Measurements from ENCODE around the gene TNS1. TPM values are rescaled to one million over a fixed set of nuclear protein-coding genes. Genes with fewer than 3 reads are reported as not detected.

TNS1 gene
- total RNA-seq, 1 donor from 2014 or later = 25.1 TPM

- TF ChIP-seq CTCF (conservative IDR thresholded peaks at IDR 0.05; ENCODE audit: low read depth, low read length) = no peak
- DNase-seq (ENCODE audit: low read depth) = no peak
- no peak overlapping the region for H3K4me3 ChIP-seq (ENCODE audit: low read depth, low read length)
Observed at GRCh38 chr2:217823626-217824025, 179.2 kb downstream of the TNS1 start.

GRCh38 chr2:217822296-217823252, 180.2 kb downstream of the TNS1 start:
- peak; percentile 3 for TF ChIP-seq CTCF (conservative IDR thresholded peaks at IDR 0.05; ENCODE audit: low read depth, low read length)
- DNase-seq (ENCODE audit: low read depth) = no peak
- H3K4me3 ChIP-seq (ENCODE audit: low read depth, low read length) = no peak overlapping the region

GRCh38 chr2:217821536-217822147, 181.2 kb downstream of the TNS1 start:
- TF ChIP-seq CTCF (conservative IDR thresholded peaks at IDR 0.05; ENCODE audit: low read depth, low read length) = no peak
- no peak overlapping the region for H3K4me3 ChIP-seq (ENCODE audit: low read depth, low read length)
- DNase-seq (ENCODE audit: low read depth) = no peak

- no peak for TF ChIP-seq CTCF (conservative IDR thresholded peaks at IDR 0.05; ENCODE audit: low read depth, low read length)
- no peak overlapping the region for H3K4me3 ChIP-seq (ENCODE audit: low read depth, low read length)
- DNase-seq (ENCODE audit: low read depth) = no peak
Observed at GRCh38 chr2:217820904-217821303, 181.9 kb downstream of the TNS1 start.

GRCh38 chr2:217820091-217820819, 182.5 kb downstream of the TNS1 start:
- TF ChIP-seq CTCF (conservative IDR thresholded peaks at IDR 0.05; ENCODE audit: low read depth, low read length) = no peak
- no peak overlapping the region for H3K4me3 ChIP-seq (ENCODE audit: low read depth, low read length)
- DNase-seq (ENCODE audit: low read depth) = no peak

- DNase-seq (ENCODE audit: low read depth) = no peak
- no peak overlapping the region for H3K4me3 ChIP-seq (ENCODE audit: low read depth, low read length)
- no peak for TF ChIP-seq CTCF (conservative IDR thresholded peaks at IDR 0.05; ENCODE audit: low read depth, low read length)
Observed at GRCh38 chr2:217818293-217818850, 184.4 kb downstream of the TNS1 start.

Measured in epithelial cell of proximal tubule (primary cell).